ENCODE results near the gene DSCAML1.

DSCAML1 gene

DNA sequence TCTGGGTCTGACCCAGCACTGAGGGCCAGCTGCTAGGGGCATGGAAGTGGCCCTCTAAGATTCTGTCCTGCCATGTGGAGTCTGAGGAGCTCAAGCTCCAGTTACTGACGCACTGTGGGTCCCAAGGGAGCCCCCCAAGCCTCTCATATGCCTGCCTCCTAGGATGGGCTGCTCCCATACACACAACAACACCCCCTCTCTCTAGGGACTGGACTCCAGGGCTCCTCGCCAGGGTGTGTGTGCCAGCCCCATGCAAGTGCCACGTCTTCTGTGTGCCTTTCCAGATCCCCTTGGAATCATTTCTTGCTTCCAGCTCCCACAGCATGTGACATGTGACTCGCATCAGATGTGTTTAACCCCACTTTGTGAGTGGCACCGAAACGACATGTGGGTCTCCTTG lies 234.9 kb downstream of the DSCAML1 start:
- DNase-seq (ENCODE audit: low read depth in 2 of 3, low spot score in 1 of 3), result no peak

DNA sequence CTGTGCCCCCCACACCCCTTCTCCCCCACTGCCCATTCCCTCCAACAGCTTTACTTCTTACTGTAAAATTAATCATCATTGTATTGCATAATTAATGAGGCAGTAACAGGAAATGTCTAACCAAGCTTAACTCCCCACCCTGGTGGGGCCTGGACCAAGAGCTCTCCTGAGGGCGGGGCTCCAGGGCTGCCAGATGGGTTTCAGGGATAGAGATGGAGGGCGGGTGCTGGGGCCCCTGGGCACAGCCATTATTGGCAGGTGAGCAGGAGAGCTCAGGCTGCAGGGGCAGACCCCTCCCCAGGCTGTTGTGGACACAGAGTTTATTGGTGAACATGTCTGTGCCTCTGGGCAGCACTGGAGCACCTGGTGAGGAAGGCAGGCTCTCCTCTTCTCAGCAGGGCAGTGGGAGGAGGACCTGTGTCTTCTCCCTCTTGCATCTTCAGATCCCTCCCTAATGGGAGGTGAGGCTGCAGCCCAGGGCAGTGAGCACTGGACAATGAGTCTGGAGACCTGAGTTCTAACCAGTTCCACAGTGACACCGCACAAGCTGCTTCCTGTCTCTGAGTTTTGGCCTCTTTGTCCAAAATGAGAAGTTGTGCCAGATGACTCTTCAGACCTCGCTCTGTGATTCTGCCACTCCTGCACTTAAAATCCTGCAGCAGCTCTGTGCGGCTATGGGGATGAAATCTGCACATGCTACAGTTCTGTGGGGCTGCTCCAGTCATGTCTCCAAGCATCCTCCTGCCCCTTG lies 236.1 kb downstream of the DSCAML1 start:
- DNase-seq (ENCODE audit: low read depth in 2 of 3, low spot score in 1 of 3), result no peak

DNA sequence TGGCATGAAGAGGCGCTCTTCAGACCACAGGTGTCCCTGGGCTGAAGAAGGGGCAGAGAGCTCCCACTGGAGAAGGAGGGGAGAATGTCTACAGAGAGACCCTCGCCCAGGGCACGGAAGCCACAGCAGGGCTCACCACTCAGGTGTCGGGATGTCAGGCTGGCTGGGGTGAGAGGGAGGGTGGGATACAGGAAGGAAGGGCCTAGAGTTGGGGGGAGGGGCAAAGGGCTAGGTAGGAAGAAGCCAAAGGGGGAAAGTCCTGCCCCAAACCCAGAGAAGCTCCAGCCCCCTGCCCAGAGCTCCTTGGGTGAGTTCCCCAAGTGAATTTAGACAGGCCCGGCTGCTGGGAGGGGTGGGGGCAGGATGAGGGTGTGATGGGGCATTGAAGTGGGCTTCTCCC lies 237.3 kb downstream of the DSCAML1 start:
- no peak for DNase-seq (ENCODE audit: low read depth in 2 of 3, low spot score in 1 of 3)

DNA sequence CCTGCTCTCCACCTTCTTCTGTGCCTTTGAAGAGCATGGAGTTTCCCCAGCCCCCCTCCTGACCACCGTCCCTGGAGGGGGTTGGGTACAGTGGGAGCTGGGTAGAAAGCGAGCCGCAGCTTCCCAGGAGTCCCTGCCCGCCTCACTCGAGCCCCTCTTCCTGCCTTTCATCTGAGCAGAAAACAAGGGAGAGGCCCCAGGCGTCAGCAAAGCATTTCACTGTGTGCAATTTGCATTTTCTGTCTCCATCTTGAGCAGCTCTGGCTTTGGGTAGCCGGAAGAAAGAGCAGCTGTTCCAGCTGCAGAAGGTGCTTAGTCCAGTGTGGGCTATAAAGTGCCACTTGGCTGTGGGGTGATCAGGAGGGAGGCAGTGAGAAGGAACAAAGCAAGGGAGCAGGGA lies 239.7 kb downstream of the DSCAML1 start:
- no peak for DNase-seq (ENCODE audit: low read depth in 2 of 3, low spot score in 1 of 3)

DNA sequence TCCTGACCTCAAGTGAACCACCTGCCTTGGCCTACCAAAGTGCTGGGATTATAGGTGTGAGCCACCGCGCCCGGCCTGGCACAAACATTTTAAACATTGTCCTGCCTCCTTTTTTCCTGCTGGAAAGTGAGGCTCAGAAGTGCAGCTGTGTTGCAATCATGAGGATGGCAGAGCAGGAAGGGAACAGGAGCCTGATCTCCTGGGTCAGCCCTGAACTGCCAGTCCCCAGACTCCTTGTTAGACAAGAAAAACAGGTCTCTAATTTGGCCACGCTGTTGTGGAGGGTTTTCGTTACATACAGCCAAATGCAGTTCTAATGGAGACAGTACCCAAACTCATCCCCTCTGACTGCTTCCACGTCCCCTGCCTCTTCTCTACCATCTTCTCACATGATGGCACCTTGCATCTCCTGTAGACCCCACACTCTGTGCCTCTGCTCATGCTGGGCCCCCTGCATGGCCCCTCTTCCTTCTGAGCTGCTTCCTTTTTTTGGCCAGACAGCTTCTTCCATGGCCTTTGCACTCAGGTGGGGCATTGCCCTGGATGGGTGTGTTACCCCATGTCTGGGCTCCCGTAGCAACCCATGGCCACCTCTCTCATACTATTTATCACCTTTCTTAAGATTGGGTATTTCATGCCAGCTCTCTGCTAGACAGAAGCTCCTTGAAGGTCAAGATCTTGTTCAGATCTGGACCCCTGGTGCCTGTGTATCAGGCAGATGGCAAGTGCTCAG lies 242.2 kb downstream of the DSCAML1 start:
- no peak for DNase-seq (ENCODE audit: low read depth in 2 of 3, low spot score in 1 of 3)

DNA sequence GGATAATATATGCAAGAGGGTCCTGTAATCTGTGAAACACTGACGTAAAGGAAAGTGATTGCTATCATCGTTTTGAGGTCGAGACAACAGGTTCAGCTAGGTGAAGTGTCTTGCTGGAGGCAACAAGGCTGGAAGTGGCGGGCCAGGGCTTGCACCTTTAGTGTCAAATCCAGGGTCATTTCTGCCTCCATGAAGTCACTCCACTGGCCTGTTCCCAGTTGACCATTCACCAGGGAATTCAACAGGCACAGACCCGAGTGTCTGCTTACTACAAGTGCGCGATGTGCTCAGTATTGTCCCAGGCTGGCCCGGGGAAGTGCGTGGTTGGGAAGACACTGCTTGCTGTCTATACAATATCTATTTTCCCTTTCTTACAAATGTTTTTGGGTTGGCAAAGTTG lies 244.4 kb downstream of the DSCAML1 start:
- no peak for DNase-seq (ENCODE audit: low read depth in 2 of 3, low spot score in 1 of 3)

DNA sequence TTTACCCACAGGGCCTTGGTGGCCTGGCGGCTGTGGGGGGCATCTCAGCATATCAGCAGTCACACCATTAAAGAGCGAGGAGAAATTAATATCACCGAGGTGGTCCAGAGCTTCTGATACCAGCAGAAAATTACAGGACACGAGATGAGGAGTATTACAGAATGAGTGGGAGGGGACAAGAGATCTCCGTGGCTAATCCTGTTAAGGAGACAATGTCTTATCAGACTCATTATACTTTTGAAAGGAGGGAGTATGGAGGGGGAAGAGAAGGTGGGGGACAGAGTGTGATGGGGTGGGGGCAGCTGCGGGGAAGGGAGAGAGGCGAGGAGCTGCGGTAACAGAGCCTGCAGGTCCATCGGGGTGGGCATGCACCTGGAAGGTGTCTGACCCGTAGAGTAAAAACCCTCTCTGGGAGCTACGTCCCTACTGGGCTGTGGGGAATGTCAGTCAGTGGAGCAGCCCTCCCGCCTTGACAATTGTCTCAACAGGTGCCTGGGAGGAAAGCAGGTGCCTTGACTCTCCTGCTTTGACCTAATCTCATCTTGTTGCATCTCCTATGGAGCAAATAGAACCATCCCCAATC lies 245.2 kb downstream of the DSCAML1 start:
- no peak for DNase-seq (ENCODE audit: low read depth in 2 of 3, low spot score in 1 of 3)

DNA sequence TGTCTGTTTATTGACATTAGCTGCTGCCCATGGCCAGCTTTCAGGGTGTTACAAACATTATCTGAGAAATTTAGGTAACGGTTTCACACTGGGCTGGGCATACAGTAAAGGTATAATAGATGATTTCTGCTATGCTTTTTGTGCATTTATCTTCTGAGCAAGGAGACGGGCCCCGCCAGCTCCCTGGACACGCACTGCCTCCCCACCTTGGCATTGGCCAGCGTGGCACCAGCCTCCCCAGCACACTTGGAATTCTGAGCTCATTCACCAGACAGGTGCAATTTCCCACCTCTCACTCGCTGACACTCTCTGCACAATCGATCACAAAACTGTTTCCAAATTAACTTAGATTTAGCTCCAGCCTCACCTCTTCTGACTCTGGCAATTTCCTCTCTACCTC lies 246.6 kb downstream of the DSCAML1 start:
- DNase-seq (ENCODE audit: low read depth in 2 of 3, low spot score in 1 of 3), result no peak

DNA sequence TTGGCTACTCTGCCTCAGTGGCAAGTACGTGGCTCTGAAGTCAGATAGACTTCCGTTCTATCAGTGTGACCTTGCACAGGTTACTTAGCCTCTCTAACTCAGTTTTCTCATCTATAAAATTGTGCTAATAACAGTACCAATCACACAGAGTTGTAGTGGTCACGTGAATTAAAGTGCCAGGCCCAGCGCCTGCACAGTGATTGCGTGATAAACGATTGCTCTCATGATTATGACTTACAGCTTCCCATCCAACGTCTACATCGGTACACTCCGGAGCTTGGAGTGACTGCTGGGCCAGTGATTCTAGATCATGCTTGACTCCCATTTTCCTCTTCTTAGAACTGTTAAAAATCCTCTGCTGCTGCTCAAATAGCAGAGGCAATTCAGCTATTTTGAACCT lies 247.6 kb downstream of the DSCAML1 start:
- DNase-seq (ENCODE audit: low read depth in 2 of 3, low spot score in 1 of 3), result no peak

DNA sequence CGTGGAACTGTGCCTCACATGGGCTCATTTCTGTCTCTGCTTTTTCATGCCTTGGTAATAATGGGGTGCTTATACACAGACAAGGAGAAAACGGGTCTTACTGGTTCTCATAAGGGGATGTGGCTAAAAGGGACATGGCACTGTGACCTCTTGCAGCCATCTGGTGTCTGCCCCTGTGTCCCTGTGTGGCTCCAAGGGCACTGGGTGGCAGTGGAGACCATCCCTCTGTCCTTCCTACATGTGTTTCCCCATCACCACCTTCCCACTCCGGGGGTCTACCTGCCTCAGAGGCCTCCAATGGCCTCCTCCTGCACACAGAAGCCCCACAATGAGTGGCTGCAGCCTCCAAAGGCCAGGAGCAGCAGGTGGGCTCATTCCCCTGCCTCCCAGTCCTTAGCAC lies 248.1 kb downstream of the DSCAML1 start:
- no peak for DNase-seq (ENCODE audit: low read depth in 2 of 3, low spot score in 1 of 3)

DNA sequence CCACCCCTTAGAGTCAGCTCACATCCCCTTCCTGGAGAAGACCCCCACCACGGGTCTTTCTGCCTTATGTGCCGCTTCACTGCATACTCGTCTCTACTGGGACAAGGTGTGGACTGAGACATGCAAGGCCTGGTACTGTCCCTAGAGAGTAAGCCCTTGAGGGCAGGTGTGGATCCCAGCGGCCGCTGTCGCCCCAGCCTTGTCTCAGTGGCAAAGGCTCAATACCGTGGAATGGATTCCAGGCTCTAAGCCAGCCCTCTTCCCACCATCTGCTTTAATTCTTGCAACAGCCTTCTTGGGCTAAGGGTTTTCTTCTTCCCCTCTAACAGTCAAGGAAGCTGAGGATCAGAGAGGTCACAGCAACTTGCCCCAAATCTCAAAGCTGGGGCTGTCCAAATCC lies 249.1 kb downstream of the DSCAML1 start:
- no peak for DNase-seq (ENCODE audit: low read depth in 2 of 3, low spot score in 1 of 3)

DNA sequence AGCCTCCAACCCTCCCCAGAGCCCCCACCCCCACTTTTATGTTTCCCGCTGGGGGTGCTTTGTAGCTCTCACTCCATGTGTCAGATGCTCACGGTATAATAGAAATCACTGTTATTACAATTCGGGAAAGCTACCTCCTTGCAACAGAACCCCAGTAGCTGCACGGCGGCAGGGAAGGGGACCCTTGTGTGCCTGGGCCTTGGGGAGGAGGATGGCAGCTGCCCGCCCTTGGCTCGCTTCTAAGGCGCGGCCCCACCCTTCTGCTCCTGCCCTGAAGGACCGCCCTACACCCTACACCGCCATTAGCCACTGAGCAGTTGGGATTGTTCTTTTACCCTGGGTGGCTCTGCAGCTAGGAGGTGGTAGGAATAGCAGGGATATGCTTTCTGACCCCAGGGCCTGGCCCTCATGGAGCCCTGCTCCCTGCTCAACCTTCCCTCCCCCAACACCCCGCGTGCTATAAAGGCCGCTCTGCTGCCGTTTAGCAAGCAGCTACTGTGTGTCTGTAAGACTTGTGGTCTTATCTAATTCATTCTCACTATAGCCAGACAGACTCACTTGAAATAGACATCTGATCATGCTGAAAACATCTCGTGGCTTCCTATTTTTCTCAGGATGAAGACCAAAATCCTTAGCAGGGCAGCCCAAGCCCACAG lies 249.7 kb downstream of the DSCAML1 start:
- no peak for DNase-seq (ENCODE audit: low read depth in 2 of 3, low spot score in 1 of 3)

DNA sequence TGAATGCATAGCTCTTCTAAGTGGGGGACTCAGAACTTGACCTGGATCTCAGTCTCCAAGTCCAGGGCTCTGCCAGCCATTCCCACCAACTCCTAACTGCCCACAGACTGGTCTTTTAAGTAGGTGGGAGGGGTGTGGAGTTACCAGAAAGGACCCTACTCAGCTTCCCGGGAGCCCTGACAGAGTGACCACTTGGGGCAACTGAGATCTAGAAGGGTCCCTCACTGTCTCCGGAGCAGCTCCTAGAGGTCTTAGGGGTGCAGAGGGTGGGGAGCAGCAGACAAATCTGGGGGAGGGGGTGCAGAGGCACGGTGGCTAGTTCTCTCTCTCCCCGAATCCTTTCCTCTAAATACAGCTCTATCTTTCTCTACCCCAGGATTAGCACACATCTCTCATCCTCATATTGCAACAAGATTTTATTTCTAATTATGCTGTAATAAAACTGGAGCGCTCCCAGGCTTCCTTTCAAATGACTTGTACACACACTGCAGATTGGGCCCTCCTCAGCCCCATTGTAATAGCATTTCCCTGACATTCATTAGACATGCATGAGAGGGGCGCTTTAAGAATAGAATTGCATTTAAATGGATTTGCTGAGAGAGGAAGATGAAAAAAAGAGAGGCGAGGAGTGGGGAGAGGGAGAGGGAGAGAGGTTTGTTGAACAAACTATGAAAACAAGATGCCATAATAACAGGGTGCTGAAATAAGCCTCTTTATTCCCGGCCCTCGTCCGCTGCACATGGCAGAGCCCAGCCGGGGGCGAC lies 250.4 kb downstream of the DSCAML1 start:
- no peak for DNase-seq (ENCODE audit: low read depth in 2 of 3, low spot score in 1 of 3)

DNA sequence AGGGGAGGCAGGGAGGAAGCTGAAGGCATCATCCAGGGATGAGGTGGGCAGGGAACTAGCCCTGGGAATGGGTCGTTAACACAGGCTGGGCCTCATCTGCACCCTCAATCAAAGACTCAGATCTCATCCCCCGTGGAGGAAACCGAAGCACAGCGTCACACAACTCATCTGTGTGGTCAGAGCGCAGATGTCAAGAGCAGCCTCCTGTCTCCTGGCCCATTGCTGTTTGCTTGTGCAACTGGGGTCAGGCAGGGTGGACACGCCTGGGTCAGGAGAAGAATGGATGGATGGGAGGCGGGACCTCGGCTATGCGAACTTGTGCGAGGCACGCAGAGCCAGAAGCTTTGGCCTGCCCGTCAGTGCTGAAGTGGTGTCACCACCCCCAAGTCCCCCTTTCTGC lies 251.3 kb downstream of the DSCAML1 start:
- no peak for DNase-seq (ENCODE audit: low read depth in 2 of 3, low spot score in 1 of 3)

DNA sequence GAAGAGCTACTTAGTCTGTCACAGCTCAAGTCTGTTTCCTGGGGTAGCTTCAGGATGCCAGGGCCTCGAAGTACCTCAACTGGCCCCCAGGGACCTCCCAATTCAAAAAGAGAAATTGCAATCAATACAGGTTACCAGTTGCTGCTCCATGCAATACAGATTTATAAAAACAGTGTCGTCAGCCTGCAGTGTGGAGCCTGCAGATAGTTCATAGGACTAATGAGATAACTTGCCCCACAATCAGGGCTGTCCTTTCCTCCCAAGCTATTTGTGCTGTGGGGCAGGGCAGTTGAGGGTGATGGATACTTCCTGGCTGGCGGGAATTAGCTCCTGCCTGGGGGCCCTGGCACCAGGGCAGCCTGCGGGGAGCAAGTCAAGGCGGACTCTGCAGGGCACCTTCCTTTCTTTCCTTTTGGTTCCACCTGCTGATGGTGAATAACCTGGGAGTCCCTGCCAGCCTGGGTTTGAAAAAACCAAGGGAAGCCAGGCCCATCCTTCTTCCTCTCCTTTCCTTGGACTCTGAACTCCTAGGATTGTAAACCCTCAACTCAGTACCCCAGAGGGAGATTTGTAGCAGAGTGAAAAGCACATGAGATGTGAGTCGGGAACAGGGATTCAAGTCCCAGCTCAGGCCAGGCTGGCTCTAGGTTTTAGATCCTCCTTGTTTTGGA lies 252.8 kb downstream of the DSCAML1 start:
- no peak for DNase-seq (ENCODE audit: low read depth in 2 of 3, low spot score in 1 of 3)

DNA sequence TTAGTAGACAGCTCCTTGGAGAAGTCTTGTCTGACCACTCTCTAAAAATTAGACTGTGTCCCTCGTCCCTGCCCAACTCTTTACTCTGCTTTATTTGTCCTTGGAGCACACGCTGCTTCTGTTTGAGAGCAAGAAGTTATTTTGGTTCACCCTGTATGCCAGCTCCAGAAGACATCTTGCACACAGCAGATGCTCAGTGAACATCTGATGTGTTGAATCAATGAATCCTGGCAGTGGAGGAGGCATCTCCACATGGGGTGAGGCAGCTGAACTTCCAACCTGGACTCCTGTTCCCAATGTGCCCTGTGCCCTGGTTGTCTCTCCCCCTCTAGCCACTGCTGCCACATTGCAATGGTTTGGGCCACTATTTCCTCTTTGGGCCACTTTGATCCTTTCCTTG lies 255.8 kb downstream of the DSCAML1 start:
- no peak for DNase-seq (ENCODE audit: low read depth in 2 of 3, low spot score in 1 of 3)

DNA sequence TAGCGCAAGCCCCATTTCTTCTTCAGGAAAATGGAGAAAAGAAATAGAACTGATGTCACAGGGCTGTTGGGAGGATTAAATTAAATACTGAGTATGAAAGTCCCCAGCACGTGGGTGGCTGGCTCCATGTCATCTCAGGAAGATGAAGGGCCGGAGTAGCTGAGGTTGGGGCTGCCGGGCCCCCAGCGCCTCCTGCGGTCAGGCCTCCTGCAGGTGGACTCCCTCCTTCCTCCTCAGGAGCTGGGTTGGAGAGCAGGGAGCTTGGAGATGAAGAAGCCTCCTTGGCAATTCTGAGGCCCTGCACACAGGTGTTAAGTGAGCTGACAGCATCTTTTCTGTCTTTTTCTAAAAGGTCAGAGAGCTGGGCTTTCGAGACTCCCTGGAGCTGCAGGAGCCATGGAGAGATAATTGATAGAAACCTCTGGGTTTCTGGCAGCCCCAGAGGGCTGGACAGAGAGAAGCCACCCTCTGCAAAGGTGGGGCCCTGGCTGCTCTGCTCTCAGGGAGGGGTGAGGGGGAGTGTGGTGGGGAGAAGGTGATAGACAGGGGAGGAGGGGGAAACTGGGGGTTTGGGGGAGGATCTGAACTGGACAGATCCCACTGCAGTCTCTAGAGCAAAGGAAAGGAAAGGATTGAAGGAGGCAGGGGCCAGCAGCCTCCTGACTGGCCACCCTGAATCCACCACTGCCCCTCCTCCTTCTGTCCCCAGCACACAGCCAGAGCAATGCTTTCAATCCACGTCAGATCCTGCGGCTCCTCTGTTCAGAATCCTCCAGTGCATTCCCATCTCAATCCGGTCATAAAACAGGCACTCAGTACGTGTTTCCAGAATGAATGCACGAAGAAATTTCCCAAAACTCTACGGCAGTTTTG lies 258.5 kb downstream of the DSCAML1 start:
- DNase-seq (ENCODE audit: low read depth in 2 of 3, low spot score in 1 of 3), result no peak

DNA sequence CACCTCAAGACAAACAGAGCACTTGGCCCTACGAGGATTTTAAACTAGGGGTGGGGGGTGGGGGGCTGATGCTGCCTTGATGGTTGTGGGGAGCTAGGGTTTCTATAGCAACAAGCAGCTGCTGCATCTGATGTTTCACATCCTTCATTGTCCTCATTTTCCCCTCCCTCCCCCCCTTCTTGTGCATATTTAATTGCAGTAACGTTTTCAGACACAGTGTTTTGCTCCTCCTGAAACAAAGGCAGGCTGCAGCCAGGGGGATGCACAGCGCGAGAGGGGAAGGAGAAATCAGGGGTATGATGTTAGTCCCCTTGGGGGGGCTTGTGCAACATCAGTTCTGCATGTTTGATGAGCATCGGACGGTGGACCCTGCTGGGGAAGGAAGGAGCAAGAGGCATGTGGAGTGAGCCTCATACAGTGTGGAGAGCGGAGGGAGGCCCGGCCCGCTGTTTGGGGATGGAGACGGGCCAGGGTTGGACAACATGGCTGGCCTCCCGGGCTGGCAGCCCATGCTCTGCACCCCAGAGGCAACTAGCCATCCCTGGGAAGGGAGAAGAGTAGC lies 261.1 kb downstream of the DSCAML1 start:
- no peak for DNase-seq (ENCODE audit: low read depth in 2 of 3, low spot score in 1 of 3)

DNA sequence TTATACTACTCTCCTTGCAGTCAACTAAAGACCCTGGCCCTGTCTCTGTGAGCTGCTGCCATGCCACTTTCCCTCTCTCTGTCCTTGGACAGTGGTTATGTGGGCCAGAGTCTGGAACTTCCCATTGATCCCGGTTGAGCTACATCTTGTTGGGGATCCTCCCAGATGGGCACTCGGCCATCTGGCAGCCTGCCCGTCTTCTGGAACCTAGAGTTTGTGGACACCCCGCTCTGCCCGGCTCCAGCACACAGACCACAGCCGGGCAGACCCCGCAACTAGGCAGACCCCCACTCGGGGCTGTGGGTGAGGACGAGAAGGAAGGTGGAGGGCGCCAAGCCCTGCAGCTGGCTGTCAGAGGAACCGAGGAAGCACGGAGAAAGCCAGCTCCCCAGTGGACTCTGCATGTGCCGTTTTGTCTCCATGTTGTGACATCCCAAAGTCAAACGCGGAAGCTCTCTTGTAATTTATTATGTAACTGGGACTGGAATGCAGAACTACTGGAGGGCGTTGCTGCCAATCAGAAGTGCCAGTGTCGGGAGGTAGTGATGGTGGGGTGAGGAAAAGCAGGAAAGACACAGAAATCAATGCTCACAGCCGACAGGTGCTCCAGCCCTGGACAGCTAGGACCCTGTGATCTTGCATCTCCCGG lies 261.7 kb downstream of the DSCAML1 start:
- DNase-seq (ENCODE audit: low read depth in 2 of 3, low spot score in 1 of 3), result no peak
